HG03571 (cell line): ENCODE data around the gene OARD1.

Experiments used
- ATAC-seq: cut with Tn5 transposase; IDR thresholded peaks from one replicate; pipeline ENCODE4 v1.9.1; 2021; ENCODE audit not compliant: unreplicated experiment

OARD1 gene

GRCh38 chr6:41050536-41050935, 21.6 kb downstream of the OARD1 start:
- no peak for ATAC-seq

GRCh38 chr6:41049955-41050354, 22.2 kb downstream of the OARD1 start:
- ATAC-seq = no peak

- ATAC-seq = no peak
Measured at GRCh38 chr6:41049521-41049920, 22.6 kb downstream of the OARD1 start.

GRCh38 chr6:41047745-41048732, 24.1 kb downstream of the OARD1 start:
- ATAC-seq = no peak

GRCh38 chr6:41047306-41047705, 24.9 kb downstream of the OARD1 start:
- ATAC-seq = no peak

GRCh38 chr6:41046084-41046483, 26.1 kb downstream of the OARD1 start:
- ATAC-seq = no peak

- no peak for ATAC-seq
Measured at GRCh38 chr6:41045664-41046063, 26.5 kb downstream of the OARD1 start.

GRCh38 chr6:41043151-41043550, 29.0 kb downstream of the OARD1 start:
- ATAC-seq = no peak

GRCh38 chr6:41042226-41043055, 29.7 kb downstream of the OARD1 start, which contains the start of gene TSPO2:
Gene TSPO2, plus strand, starts transcription at chr6:41042467. Its CDS starts 519 bp downstream, at chr6:41042986.
- no peak for ATAC-seq

GRCh38 chr6:41040940-41041536, 31.1 kb downstream of the OARD1 start:
- ATAC-seq = no peak

- no peak for ATAC-seq
Measured at GRCh38 chr6:41040101-41040939, 31.8 kb downstream of the OARD1 start.

- ATAC-seq = no peak
Measured at GRCh38 chr6:41039060-41039998, 32.8 kb downstream of the OARD1 start, which contains the start of gene UNC5CL. Gene UNC5CL, minus strand, starts transcription at chr6:41039221. Its CDS starts 4,147 bp downstream, at chr6:41035074.

- no peak for ATAC-seq
Measured at GRCh38 chr6:41038205-41038604, 34.0 kb downstream of the OARD1 start.

GRCh38 chr6:41037107-41037900, 34.9 kb downstream of the OARD1 start:
- no peak for ATAC-seq

GRCh38 chr6:41036601-41037000, 35.6 kb downstream of the OARD1 start:
- ATAC-seq = no peak

- no peak for ATAC-seq
Measured at GRCh38 chr6:41036186-41036585, 36.0 kb downstream of the OARD1 start.

- ATAC-seq = no peak
Measured at GRCh38 chr6:41033776-41034175, 38.4 kb downstream of the OARD1 start.

GRCh38 chr6:41032830-41033229, 39.3 kb downstream of the OARD1 start:
- ATAC-seq = no peak
